Mononuclear cell (primary cell): ENCODE results near the gene PDE4B. TPM values are rescaled to one million over a fixed set of nuclear protein-coding genes. Genes with fewer than 3 reads are reported as not detected.
"Not testable (repeated sequence)": the region's sequence is repeated elsewhere in the genome, so short reads cannot be mapped to it uniquely, and the experiment has no call there.

Experiments used
- H3K27me3 ChIP-seq: 2 replicates; pipeline ENCODE4 v1.6.0; 2011; ENCODE audit warnings: low read length, control low read depth; ENCODE audit not compliant: insufficient read depth
- H3K4me1 ChIP-seq: 2 replicates; pipeline ENCODE4 v1.5.1; 2011; ENCODE audit warnings: mild to moderate bottlenecking, low read length, control low read depth; ENCODE audit not compliant: insufficient read depth
- H3K4me3 ChIP-seq: 2 replicates; pipeline ENCODE4 v1.5.1; 2011; ENCODE audit warnings: mild to moderate bottlenecking, low read length, moderate library complexity
- H3K9me3 ChIP-seq: 2 replicates; pipeline ENCODE4 v1.5.1; 2011; ENCODE audit warnings: low read depth, mild to moderate bottlenecking, control low read depth, low read length
- total RNA-seq: library from RNA; depleted of rRNA; stranded (reverse); fragments of >200 nt; gene quantifications from one replicate; pipeline ENCODE4 v1.2.3, GENCODE V29; 2012

Gene PDE4B
- total RNA-seq, 1 donor: 518 TPM

DNA sequence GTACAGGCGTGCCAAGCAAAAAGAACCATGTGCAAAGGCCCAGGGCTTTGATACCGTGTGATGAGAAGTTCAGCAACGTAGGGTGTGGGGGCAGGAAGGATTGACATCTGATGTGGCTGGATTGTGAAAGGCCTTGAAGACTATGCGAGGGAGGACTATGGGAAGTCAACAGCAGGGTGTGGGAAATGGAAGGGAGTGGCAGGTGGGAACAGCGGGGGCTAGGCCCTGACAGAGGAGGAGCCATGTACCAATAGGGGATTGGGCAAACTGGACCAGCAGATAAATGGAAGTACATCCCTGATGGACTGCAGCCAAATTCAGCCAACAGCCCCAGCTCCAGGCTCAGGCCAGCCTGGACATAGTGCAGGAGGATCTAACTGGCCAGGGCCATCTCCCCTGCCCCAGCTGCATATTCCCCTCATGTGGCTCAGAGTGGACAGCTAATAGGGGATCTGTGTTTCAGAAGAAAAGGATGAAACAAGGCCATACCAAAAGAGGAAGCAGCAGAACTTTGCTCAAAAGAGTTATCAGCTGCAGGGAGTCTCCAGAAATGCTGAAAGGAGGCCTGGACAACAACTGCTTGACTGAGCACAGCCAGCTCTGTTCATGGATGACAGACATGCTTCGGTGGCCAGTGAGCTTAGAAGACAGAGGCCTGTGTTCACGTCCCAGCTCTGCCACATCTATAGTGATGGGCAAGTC lies 601.0 kb downstream of the PDE4B start:
- H3K4me1 ChIP-seq: peaks cover 54% of the 10 kb centered on the region
- H3K4me3 ChIP-seq: no peak overlapping the region
- no peaks in the 10 kb centered on the region for H3K27me3 ChIP-seq
- H3K9me3 ChIP-seq: no peaks in the 10 kb centered on the region

DNA sequence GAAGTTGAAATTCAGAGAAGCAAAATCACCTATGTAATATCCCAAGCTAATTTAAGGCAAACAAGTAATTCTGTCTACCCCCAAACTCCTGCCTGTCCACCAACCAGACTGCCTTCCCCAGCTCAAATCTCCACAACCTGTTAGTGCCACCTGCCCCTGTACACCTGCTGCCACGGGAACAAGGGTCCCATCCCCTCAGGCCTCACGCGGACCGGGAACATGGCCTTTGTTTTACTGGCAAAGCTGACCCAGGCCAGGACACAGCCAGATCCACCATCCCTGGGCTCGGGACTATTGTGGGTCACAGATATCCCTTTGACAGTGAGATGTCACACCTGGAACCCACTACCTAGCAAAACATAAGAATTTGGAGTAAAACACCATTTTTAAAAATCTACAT lies 601.9 kb downstream of the PDE4B start:
- H3K4me1 ChIP-seq: peaks cover 54% of the 10 kb centered on the region
- H3K9me3 ChIP-seq: no peaks in the 10 kb centered on the region
- no peak overlapping the region for H3K4me3 ChIP-seq
- no peaks in the 10 kb centered on the region for H3K27me3 ChIP-seq

DNA sequence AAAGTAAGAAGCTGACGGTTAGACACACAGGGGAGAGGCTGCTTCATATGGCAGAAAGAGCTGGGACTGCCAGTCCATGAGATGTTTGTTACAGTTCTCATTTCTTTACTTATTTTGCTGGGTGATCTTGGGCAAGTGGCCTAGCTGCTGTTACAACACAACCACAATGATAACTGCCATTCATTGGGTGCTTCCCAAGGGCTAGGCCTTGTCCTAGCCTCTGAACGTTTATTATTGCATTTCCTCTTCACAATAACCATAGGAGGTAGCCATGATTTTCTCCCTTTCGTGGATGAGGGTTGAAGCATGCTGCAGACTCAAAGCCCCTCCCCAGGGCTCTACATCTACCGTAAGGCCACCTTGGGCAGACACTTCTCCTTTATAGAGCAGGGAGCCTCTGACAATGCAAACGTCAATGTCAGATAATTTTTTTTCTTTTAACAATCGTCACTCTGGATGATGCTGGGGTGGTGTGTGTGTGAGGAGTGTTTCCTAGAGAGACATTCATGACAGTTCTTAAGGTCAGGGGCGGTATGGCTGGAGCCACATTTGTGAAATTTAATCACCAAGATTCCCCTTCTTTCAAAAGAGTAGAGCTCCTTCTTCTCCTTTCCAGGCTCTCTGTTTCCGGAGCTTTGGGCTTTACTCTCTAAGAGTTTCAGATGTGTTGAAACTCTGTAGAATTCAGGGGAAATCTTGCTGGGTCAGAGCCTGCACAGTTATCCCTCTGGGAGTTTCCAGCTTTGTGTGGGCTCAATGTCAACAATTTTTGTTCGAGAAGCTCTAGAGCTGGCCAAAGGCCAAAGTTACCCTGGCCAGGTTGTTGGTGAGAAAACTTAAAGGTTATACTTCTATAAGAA lies 602.7 kb downstream of the PDE4B start:
- Histone ChIP-seq H3K9me3 (no peaks in the 10 kb centered on the region), H3K4me1 (peaks cover 54% of the 10 kb centered on the region), H3K27me3 (no peaks in the 10 kb centered on the region), H3K4me3 (no peak overlapping the region)

DNA sequence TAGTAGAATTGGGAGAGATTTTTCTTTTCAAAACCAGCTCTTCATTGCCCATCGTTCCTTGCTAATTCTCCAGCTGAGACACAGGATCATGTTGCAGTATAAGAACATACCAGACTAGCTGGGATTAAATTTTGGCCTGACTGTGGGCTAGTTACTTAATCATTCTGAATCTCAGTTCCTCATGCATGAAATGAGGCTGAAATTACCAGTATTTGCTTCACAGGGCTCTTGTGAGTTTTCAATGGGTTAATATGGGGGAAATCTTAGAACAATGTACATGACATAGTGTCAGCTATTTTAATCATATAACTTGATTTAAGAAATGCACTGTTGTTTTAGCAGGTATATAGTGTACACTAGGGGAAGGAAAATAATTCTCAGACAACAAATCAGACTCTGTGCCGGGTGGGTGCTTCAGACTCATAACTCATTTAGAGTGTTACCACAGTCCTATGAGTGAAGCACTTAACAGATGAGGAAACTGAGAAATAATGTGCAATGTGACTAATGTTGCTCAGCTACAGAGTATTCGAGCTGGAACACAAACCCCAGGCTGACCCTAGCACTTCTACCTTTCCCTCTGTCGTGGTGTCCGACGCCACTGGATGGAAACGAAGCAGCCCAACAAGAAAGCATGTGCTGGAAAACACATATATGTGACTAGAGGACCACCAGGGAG lies 603.7 kb downstream of the PDE4B start:
- Histone ChIP-seq H3K27me3 (no peaks in the 10 kb centered on the region), H3K4me3 (no peak overlapping the region), H3K9me3 (no peaks in the 10 kb centered on the region), H3K4me1 (peaks cover 58% of the 10 kb centered on the region)

DNA sequence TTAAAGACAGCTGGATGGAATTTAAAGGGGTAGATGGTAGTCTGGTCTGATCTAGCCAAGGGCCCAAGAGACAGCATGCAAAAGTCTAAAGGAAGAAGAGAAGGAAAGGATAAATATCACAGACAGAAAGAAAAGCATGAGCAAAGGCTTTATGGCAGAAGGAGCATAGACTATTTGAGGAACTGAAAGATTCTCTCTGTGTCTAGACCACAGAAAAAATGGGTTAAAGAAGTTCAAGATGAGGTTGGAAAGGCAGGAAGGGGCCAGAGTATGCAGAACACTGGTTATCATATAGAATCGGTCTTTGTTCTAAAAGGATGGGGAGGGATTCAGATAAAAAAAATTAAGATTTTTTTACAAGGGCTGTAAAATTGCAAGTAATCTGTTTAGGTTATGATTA lies 604.5 kb downstream of the PDE4B start:
- Histone ChIP-seq H3K9me3 (no peaks in the 10 kb centered on the region), H3K4me1 (peaks cover 65% of the 10 kb centered on the region), H3K27me3 (no peaks in the 10 kb centered on the region), H3K4me3 (no peak overlapping the region)

DNA sequence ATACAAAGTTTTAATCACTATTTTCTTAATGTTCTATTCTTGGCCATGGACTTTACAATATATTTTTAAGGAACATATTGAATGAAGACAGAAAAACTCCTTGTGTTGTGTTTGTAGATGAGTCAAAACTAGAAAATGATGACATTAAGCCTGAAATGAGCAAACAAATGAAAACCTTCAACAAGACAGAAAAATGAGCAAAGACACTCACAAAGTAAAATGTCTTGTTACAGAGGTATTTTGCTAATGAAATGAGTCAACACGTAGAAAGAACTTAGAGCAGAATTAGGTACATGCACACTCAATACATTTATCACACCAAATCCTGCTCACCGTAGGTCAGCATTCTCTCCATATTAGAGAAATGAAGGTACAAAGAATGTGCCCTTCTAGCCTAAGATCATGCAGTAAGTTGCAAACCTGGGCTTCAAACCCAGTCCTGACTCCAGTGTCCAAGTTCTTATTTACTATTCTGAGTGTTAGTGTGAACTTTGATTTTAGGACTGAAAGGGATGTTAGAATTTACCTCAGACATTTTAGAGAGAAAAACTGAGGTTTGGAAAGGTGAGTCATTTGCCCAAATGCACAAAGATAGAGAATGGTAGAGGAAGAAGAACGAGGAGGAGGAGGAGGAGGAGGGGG lies 607.3 kb downstream of the PDE4B start:
- Histone ChIP-seq H3K9me3 (no peaks in the 10 kb centered on the region), H3K27me3 (no peaks in the 10 kb centered on the region), H3K4me1 (peaks cover 49% of the 10 kb centered on the region), H3K4me3 (no peak overlapping the region)

DNA sequence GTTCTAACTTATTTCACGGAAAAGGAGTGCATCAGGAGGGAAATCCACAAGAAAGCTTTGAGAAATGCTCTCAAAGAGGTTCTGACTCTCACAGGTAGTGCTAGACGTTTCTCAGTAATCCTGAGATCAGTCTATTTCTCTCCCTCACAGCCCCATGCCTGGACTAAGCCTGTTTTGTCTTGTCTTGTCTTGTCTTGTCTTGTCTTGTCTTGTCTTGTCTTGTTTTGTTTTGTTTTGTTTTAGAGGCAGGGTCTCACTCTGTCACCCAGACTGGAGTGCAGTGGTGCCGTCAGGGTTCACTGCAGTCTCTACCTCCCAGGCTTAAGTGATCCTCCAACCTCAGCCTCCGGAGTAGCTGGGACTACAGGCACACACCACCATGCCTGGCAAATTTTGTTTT lies 608.0 kb downstream of the PDE4B start:
- Histone ChIP-seq H3K27me3 (no peaks in the 10 kb centered on the region), H3K4me3 (no peak overlapping the region), H3K9me3 (no peaks in the 10 kb centered on the region), H3K4me1 (peaks cover 46% of the 10 kb centered on the region)

DNA sequence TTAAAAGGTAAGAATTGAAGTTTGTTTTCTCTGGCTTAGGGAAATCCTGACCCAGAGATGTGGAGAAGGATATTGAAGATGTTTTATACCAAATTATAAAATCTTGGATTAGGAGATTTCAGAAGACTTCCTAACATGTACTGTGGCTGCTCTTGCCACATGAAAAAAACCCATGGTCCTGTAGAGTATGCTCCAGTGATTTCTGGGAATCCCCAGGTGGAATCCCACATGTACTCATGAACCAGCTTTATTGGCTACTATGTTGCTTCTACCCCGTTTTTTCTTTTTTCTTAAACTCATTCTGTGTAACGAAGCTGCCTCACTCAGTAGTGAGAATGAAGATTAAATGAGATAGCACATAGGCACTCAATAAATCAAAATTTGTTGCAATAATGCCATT lies 608.5 kb downstream of the PDE4B start:
- no peaks in the 10 kb centered on the region for H3K9me3 ChIP-seq
- H3K4me1 ChIP-seq: peaks cover 41% of the 10 kb centered on the region

DNA sequence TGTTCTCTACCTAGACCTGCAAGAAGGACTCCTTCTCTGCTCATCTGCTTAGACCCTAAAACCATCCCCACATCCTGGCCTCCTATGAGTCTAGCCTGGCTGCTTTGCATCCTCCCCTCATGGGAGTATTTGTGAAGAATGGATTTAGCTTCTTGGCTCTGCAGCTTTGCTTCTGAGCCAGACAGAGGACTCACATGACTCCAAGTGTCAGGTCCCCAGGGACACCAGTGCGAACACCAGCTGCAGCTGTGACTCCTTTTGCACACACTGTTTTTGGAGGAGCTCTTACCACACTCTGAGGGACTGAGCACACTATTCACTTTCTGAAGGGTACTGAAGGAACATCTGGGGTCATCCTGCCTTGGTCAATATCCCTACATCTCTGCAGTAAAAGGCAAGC lies 609.5 kb downstream of the PDE4B start:
- Histone ChIP-seq H3K4me1 (peaks cover 31% of the 10 kb centered on the region), H3K9me3 (no peaks in the 10 kb centered on the region), H3K4me3 (no peak overlapping the region), H3K27me3 (no peaks in the 10 kb centered on the region)

More for the DNA sequence above, 608.5 kb downstream of the PDE4B start:
- Histone ChIP-seq H3K4me3 (no peak overlapping the region), H3K27me3 (no peaks in the 10 kb centered on the region)

DNA sequence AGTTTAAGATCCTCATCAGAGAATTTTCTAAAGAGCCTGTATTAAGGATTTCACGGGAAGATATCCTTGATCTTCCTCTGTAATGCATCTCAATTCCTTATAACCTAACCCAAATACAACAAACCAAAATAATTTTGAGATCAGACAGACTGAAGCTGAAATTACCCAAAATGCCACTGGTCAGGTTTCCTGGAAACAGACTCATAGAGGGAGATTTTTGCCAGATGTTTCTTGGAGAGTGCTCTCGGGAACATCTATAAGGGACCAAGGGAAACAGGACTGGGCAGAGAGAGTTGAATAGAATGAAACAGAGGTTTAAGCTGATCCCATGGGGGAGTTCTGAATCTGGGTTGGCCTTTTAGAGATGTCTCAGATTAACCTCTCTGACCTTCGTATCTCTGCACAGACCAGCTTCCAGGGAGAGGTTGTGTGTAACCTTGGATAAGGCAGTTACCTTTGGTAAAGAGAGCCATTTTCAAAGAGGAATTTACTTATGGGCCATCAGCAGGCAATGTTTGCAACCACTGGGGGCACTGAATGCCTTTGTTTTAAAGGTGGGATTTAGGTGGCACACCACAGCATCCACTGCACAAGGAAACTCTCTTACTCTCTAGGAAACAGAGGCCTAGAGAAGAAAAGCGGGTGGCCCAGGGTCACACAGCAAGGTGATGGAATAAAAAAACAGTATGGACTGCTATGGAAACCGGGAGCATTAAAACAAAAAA lies 610.5 kb downstream of the PDE4B start:
- H3K4me3 ChIP-seq: no peak overlapping the region
- H3K4me1 ChIP-seq: peaks cover 23% of the 10 kb centered on the region
- H3K27me3 ChIP-seq: no peaks in the 10 kb centered on the region
- no peaks in the 10 kb centered on the region for H3K9me3 ChIP-seq

DNA sequence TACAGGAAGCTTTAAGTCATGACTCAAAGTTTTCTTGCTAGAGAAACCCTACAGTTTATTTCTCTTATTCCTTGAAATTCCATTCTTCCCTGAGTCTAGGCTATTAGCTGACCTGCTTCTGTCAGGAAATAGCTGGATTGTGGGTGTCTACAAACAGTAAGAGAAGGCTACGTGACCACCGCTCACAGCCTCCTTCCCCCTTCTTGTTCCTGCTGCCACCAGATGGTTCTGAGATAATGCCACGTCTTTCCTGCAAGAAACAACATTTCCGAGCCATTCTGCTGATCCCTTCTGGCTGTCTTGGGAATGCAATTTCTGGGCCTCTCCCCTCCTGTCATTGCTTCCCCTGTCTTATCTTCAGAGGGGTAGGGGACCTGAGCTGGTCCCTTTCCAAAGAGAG lies 612.4 kb downstream of the PDE4B start:
- no peaks in the 10 kb centered on the region for H3K27me3 ChIP-seq
- H3K4me3 ChIP-seq: no peak overlapping the region
- H3K4me1 ChIP-seq: peaks cover 23% of the 10 kb centered on the region
- no peaks in the 10 kb centered on the region for H3K9me3 ChIP-seq

DNA sequence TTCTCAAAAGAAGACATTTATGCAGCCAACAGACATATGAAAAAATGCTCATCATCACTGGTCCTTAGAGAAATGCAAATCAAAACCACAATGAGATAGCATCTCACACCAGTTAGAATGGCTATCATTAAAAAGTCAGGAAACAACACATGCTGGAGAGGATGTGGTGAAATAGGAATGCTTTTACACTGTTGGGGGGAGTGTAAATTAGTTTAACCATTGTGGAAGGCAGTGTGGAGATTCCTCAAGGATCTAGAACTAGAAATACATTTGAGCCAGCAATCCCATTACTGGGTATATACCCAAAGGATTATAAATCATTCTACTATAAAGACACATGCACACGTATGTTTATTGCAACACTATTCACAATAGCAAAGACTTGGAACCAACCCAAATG lies 618.8 kb downstream of the PDE4B start:
- H3K4me1 ChIP-seq: peaks cover 32% of the 10 kb centered on the region
- not testable (repeated sequence) for H3K9me3 ChIP-seq, H3K27me3 ChIP-seq, H3K4me3 ChIP-seq

DNA sequence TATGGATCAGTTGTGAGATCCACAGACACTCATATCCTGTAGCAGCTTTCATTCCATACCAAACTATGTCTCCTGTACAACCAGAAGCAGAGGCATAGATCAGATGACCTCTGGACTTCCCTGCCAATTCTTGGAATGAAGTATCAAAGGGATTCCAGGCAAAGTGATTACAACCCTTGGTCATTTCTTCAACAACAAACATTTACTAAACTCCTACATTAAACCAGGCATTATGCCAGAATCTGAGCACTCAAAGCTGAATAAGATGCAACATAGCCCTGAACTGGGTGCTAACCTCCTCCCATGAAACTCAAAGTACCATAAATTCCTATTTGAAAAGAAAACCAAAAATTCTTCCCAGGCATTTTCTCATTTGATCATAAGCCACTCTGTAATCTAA lies 620.0 kb downstream of the PDE4B start:
- Histone ChIP-seq H3K4me1 (peaks cover 40% of the 10 kb centered on the region), H3K27me3 (no peaks in the 10 kb centered on the region), H3K9me3 (peaks cover 10% of the 10 kb centered on the region), H3K4me3 (no peak overlapping the region)

DNA sequence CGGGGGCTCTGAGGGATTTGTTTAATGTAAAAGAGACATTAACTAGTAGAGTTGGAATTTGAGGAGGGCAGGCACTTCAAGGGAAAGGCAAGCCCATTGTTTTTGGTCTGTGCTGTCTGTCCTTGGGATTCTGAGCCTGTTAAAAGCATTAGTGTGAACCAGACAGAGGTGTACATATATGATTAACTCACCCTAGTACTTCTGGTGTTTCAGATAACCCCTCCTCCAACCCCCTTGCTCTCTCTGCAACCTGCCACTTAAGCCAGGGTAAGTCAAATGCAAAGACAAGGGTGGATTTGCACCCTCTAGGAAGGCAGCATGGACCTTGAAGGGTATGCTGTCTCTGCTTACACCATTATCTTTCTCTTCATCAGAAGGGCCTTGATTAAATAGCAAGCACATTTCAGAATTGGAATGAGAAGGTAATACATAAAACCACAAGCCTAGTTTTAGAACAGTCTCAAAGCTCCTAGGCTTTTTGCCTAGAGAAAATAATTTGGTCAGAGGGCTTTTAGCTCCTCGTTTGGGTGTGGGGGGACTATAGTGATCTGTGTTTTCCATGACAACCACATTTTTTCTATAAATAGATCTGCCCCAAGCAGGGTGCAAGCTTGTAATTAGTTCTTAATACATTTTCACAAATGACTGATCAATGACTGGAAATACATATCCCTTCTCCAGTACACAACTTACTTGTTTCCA lies 620.6 kb downstream of the PDE4B start:
- Histone ChIP-seq H3K4me1 (peaks cover 40% of the 10 kb centered on the region), H3K27me3 (no peaks in the 10 kb centered on the region), H3K4me3 (no peak overlapping the region), H3K9me3 (peaks cover 12% of the 10 kb centered on the region)
